GM23248 (cell line): ENCODE results near the gene PRKCE.

Source experiments
- EZH2 ChIP-seq: fragments of 200-600 bp; sonication (generic); IDR thresholded peaks from 2 replicates; pipeline ENCODE4 v1.6.1; 2018; ENCODE audit warnings: antibody characterized with exemption, mild to moderate bottlenecking; ENCODE audit not compliant: insufficient read depth, poor library complexity, severe bottlenecking
- EZH2phosphoT487 ChIP-seq: fragments of 200-600 bp; sonication (generic); IDR thresholded peaks from 2 replicates; pipeline ENCODE4 v1.6.1; 2018; ENCODE audit warnings: antibody characterized with exemption, moderate library complexity, mild to moderate bottlenecking, low read depth; ENCODE audit not compliant: insufficient read depth

DNA sequence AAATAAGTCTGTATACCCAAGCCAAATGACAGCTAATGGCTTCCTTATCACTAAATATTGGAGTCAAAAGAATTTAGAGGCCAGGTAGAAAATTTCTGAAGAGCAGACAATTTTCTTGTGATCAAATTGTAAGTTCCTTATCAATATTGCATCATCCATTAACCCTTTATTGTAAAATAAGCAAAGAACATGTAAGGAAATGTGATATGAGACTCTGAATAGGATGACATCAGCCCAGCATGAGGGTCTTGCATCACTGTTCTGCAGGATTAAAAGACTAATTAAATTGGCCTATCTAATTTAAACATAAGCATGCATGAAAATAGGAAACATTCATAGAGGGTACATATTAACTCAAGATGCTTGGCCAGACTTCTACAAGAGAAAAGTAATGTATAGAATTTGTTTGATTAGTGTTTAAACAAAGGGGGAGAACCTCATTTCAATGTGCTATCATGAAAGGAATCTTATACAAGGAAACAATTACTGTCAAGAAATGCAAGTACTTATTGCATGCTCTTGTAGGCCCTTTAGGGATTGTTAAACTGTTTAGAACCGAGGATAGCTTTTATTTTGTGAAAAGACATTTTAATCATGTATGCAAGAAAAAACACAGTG is 302.9 kb downstream of the PRKCE start:
- TF ChIP-seq EZH2 (no peak), EZH2phosphoT487 (no peak)
